HG03571 (cell line): ENCODE results near the gene GGNBP2.

Source experiments
- ATAC-seq: cut with Tn5 transposase; IDR thresholded peaks from one replicate; pipeline ENCODE4 v1.9.1; 2021; ENCODE audit not compliant: unreplicated experiment

Gene GGNBP2

GRCh38 chr17:36625188-36625587 is 80.5 kb downstream of the GGNBP2 start:
- ATAC-seq = no peak

- no peak for ATAC-seq
Observed at GRCh38 chr17:36627101-36627500, 82.4 kb downstream of the GGNBP2 start.

- ATAC-seq = no peak
Observed at GRCh38 chr17:36628576-36628975, 83.9 kb downstream of the GGNBP2 start.

- no peak for ATAC-seq
Observed at GRCh38 chr17:36629252-36629847, 84.6 kb downstream of the GGNBP2 start.

GRCh38 chr17:36629970-36630502 is 85.3 kb downstream of the GGNBP2 start:
- ATAC-seq = no peak

GRCh38 chr17:36631022-36631421 is 86.3 kb downstream of the GGNBP2 start:
- ATAC-seq = no peak

GRCh38 chr17:36632916-36633771 is 88.4 kb downstream of the GGNBP2 start:
- ATAC-seq = no peak
